Measurements from ENCODE around the gene KHK.

Gene KHK

GRCh38 chr2:27050281-27050995 lies 36.1 kb upstream of the KHK start:
- no peaks in the 10 kb centered on the region for H3K9me3 ChIP-seq
- H3K4me1 ChIP-seq (ENCODE audit: control insufficient read depth in 1 of 2, insufficient read depth in 1 of 2, low read depth in 1 of 2, low read length in 1 of 2) = peaks cover 21 to 26% of the 10 kb centered on the region in 2 experiments
- TF ChIP-seq CTCF (IDR thresholded peaks at IDR 0.05) = peak; percentile 30
- peaks cover 16% of the 10 kb centered on the region for H3K36me3 ChIP-seq
- H3K27ac ChIP-seq = no peak overlapping the region
- peak overlapping the region; percentile 79 to 92 for H3K4me3 ChIP-seq (ENCODE audit: low read depth in 1 of 2, low read length in 1 of 2)
- peaks cover 7% of the 10 kb centered on the region for H3K27me3 ChIP-seq

- no peak for TF ChIP-seq CTCF (IDR thresholded peaks at IDR 0.05)
- Histone ChIP-seq H3K4me3 (ENCODE audit: low read depth in 1 of 2, low read length in 1 of 2) (peak within 1 kb of the TSS; percentile 79 to 92), H3K36me3 (peaks cover 23% of the 10 kb centered on the region), H3K27me3 (peaks cover 7% of the 10 kb centered on the region), H3K27ac (peak within 1 kb of the TSS; percentile 52), H3K9me3 (no peaks in the 10 kb centered on the region), H3K4me1 (ENCODE audit: control insufficient read depth in 1 of 2, insufficient read depth in 1 of 2, low read depth in 1 of 2, low read length in 1 of 2) (peaks cover 21 to 26% of the 10 kb centered on the region in 2 experiments)
These were observed 35.3 kb upstream of the KHK start, which contains the start of gene AGBL5 for GRCh38 chr2:27050996-27051901. AGBL5 (plus strand) TSS chr2:27051668; CDS start chr2:27052959, 1,291 bp downstream.

- Histone ChIP-seq H3K27ac (peak overlapping the region; percentile 52), H3K36me3 (peaks cover 30% of the 10 kb centered on the region), H3K27me3 (peaks cover 7% of the 10 kb centered on the region), H3K9me3 (no peaks in the 10 kb centered on the region), H3K4me3 (ENCODE audit: low read depth in 1 of 2, low read length in 1 of 2) (peak overlapping the region; percentile 79 to 92), H3K4me1 (ENCODE audit: control insufficient read depth in 1 of 2, insufficient read depth in 1 of 2, low read depth in 1 of 2, low read length in 1 of 2) (peaks cover 21 to 26% of the 10 kb centered on the region in 2 experiments)
- no peak for TF ChIP-seq CTCF (IDR thresholded peaks at IDR 0.05)
These were observed 34.5 kb upstream of the KHK start for GRCh38 chr2:27051902-27052645.

DNA sequence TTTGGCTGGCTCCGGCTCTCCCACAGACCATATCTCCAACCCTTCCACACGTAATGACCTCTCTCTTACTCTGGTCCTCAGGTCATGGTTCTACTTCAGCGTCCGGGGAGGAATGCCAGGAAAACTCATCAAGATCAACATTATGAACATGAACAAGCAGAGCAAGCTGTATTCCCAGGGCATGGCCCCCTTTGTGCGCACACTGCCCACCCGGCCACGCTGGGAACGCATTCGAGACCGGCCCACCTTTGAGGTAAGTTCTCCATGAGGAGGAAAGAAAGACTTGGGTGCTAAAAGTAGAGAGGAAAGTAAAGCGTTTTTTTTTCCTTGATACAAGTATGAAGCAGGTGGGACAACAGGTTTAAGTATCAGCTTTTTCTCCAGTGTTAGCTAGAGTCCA lies 33.3 kb upstream of the KHK start:
- Histone ChIP-seq H3K36me3 (peaks cover 39% of the 10 kb centered on the region), H3K27ac (no peak overlapping the region), H3K9me3 (no peaks in the 10 kb centered on the region), H3K27me3 (peaks cover 7% of the 10 kb centered on the region), H3K4me3 (ENCODE audit: low read depth in 1 of 2, low read length in 1 of 2) (no peak overlapping the region), H3K4me1 (ENCODE audit: control insufficient read depth in 1 of 2, insufficient read depth in 1 of 2, low read depth in 1 of 2, low read length in 1 of 2) (peaks cover 21 to 26% of the 10 kb centered on the region in 2 experiments)
- no peak for TF ChIP-seq CTCF (IDR thresholded peaks at IDR 0.05)

DNA sequence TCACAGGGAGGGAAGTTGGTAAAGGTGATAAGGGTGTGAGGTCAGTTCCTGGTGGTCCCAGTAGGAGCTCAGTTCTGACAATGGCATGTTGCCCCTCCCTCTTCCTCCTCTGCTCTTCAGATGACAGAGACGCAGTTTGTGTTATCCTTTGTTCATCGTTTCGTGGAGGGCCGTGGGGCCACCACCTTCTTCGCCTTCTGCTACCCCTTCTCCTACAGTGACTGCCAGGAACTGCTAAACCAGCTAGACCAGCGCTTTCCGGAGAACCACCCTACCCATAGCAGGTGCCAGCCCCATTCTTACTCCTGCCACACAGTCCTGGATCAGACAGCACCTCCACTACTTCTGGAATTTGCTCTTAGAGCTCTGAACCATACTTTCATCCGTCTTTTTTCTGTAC lies 32.8 kb upstream of the KHK start:
- H3K4me1 ChIP-seq (ENCODE audit: control insufficient read depth in 1 of 2, insufficient read depth in 1 of 2, low read depth in 1 of 2, low read length in 1 of 2) = peaks cover 21 to 26% of the 10 kb centered on the region in 2 experiments
- no peak overlapping the region for H3K27ac ChIP-seq
- no peaks in the 10 kb centered on the region for H3K9me3 ChIP-seq
- H3K27me3 ChIP-seq = peaks cover 7% of the 10 kb centered on the region
- no peak for TF ChIP-seq CTCF (IDR thresholded peaks at IDR 0.05)
- peaks cover 42% of the 10 kb centered on the region for H3K36me3 ChIP-seq
- no peak overlapping the region for H3K4me3 ChIP-seq (ENCODE audit: low read depth in 1 of 2, low read length in 1 of 2)
